GM08714 (cell line): Measurements from ENCODE around the gene WWP2.

Experiments
- H3K4me3 ChIP-seq: fragments of 200-500 bp; sonication (Bioruptor generic); 2 replicates; pipeline ENCODE4 v1.5.1; 2014; ENCODE audit warnings: mild to moderate bottlenecking, low read length, inconsistent platforms
- ZNF274 ChIP-seq: IDR thresholded peaks from 2 replicates; pipeline ENCODE4 v1.6.1; 2012; ENCODE audit warnings: mild to moderate bottlenecking, low read depth, low read length

Gene WWP2

DNA sequence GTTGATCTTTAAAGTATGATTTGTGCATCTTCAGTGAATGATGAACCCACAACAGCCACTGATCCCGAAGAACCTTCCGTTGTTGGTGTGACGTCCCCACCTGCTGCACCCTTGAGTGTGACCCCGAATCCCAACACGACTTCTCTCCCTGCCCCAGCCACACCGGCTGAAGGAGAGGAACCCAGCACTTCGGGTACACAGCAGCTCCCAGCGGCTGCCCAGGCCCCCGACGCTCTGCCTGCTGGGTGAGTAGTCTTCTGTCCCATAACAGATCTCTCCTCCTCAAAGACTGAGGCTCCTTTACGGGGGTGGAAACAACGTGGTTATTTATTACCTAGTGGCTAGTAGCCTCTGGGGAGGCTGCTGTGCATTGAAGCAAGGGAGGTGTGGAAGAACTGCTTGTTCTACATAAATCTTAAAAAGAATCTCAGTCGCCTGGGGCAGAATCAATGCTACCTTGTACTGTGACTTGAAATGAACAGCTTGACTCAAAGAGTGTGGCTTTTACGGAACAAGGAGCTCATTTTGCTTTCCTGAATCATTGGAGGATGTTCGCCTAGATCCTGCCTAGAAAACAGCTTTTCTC is 126.0 kb downstream of the WWP2 start:
- no peak overlapping the region for H3K4me3 ChIP-seq
- TF ChIP-seq ZNF274 = no peak

DNA sequence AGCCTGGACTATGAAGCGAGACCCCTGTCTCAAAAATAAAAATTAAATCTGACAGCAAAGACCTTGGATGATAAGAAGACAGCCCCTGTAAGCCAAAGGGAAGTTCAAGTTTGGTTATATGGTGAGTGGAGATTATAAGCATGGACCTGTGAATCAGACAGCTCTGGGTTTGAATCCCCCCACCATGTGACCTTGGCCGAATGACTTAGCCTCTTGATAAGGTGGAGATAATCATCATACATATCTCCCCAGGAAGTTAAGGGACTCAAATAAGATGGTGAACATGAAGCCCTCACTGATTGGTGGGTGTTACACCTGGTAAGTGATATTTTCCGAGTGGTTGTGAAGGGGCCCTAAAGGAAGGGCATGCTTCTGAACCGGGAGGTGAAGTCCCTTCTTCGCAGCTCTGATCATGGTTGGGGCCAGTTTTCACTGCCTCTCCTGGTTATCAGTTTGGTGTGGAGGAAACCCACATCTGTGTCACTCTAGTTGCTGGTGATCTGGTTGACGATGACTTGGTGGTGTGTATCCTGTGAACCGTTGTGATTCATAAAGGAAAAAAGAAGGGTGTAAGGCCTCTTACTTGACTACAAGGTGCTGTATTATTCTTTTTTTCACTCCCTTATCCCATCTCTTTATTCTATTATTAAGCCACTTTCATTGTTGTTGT is 127.3 kb downstream of the WWP2 start:
- TF ChIP-seq ZNF274 = no peak
- no peak overlapping the region for H3K4me3 ChIP-seq

DNA sequence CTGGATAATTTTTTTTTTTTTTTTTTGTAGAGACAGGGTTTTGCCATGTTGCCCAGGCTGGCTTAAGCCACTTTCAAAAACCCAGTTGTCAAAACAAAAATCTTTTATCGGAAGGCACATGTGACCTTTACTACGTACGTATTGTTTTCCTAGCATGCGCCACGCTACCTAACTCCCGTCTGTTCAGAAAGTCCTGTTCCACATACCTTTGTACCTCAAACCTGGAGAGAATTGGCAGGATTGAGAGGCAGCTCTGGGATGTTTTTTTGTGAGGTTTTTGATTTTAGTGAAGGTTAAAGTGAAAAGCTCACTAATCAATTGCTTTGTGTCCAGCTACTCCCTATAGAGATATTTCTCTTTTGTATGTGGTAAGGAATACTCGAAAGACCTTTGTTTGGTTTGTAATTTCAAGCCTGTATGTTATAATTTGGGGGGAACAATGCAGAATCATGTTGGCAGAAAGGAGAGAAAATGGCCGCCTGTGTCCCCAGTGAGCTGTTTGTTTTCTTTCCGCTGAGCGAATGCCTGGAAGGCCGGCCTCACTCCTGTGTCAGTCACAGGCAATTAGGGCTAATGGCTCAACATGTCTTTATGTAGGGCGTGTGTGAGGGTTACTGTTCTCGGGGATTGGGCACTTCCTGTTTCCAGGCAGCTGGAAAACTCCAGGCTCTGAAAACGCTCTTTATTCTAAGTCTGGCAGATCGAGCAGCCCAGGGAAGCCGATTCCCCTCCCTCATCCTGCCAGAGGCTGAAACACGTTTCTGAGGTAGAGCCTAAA is 128.2 kb downstream of the WWP2 start:
- no peak overlapping the region for H3K4me3 ChIP-seq
- TF ChIP-seq ZNF274 = no peak

DNA sequence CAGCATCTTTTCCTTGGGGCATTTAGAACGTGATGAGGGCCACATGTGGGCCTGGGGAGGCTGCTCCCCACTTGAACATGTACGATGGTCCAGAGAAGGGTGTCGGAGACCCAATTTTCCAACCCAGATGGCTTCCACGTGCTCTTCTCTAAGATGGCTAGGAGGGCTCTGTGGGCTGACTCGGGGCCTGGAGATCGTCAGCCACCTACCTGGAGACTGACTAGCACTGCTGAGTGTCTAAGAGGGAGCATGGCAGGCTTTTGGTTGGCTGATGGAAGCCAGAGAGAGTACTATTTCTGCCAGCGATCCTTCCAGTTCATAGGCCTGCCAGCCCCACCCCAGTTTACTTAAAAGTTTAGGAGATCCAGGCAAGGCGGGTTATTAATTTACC is 128.8 kb downstream of the WWP2 start:
- TF ChIP-seq ZNF274 = no peak
- no peak overlapping the region for H3K4me3 ChIP-seq

DNA sequence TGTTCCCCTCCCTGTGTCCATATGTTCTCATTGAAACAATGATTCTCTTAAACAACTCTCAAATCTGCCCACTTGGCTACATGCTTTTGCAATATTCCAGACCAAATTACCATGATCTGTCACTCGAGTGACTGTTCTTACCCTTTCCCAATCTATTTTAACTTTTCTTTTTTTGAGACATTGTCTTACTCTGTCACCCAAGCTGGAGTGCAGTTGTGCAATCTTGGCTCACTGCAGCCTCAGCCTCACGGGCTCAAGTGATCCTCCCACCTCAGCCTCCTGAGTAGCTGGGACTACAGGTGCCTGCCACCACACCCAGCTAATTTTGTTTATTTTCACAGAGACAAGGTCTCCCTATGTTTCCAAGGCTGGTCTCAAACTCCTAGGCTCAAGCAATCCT is 130.2 kb downstream of the WWP2 start:
- no peak overlapping the region for H3K4me3 ChIP-seq
- TF ChIP-seq ZNF274 = no peak

DNA sequence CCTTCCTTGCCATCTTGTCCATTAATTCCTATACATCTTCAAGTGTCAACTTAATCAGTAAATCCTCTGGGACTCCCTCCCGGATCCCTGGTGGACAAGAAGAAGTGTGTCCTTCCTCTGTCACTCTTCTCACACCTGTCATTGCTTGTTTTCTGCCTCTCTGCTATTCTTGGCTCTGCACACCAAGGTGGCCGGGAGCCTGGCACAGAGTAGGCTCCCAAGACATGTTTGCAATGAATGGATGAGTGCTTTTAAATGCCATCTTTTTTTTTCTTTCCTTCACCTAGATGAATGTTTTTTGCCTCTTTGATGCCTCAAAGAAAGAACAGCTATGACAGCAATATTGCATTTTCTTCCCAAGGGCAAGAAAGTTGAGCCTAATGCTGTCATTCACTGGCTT is 131.0 kb downstream of the WWP2 start:
- TF ChIP-seq ZNF274 = no peak
- no peak overlapping the region for H3K4me3 ChIP-seq

DNA sequence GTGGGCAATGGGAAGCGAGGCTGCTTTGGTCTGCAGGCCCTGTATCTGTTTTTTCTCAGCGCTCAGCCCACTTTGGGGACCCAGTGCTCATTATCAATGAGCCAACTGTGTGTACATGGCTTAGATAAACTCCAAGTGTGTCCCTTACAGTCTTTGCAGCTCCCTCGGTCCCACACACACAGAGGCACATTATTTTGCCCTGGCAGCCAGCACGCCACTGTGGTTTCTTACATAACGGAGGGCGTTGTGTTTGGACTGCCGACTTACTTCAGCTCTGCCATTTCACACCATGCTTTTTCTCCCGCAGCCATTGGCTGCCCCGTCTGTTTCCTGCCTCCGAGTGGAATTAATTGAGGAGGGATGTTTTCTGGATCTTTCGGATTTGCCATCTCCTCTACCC is 132.5 kb downstream of the WWP2 start:
- TF ChIP-seq ZNF274 = no peak
- H3K4me3 ChIP-seq = no peak overlapping the region

DNA sequence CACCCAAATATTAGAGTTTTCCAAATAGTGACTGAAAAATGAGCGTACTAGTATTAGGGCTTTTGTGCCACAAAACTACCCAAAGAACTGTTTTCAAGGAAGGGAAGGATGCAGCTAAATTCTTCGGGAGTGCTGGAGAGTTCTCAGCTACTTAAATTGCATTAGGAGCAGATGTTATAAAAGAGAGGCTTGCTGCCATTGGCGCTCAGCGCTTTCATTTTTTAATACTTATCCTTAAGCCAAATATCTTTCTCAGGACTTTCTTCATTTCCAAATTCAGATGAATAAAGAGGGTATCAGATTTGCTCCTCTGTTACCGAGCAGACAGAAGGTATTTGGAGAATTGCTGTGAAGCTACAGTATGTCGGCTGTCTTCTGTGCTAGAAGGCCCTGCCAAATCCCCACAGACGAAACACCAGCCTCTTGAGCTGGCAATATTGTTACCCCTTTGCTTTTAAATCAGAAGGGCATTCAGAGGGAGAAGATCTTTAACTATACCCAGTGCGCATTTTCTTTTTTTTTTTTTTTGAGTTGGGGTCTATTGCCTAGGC is 141.8 kb downstream of the WWP2 start:
- H3K4me3 ChIP-seq = no peak overlapping the region
- no peak for TF ChIP-seq ZNF274

DNA sequence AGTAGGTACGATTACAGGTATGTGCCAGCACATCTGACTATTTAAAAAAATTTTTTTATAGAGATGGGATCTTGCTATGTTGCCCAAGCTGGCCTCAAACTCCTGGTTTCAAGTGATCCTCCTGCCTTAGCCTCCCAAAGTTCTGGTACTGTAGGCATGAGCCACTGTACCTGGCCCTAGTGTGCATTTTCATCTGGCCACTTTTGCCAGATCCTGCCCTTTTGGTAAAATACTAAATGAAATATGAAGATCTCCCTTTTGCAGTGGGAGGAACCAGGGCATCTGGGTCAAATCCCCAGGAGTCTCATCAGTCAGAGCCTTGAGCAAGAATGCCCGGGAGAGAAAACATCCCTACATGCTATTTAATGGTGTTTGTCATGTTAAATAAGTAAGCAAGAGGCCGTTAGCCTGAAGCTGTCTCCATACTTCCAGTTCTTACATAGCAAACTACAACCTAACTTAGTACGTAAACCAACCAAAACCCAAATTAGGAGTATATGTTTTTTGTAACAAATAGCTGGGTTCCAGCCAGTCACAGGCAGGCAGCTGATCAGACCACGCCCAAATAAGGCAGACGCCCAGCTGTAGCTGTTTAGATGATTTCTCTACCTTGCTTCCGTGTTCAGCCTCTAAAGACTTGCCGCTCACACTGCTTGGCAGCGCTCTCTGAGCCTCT is 142.5 kb downstream of the WWP2 start:
- TF ChIP-seq ZNF274 = no peak
- H3K4me3 ChIP-seq = no peak overlapping the region

DNA sequence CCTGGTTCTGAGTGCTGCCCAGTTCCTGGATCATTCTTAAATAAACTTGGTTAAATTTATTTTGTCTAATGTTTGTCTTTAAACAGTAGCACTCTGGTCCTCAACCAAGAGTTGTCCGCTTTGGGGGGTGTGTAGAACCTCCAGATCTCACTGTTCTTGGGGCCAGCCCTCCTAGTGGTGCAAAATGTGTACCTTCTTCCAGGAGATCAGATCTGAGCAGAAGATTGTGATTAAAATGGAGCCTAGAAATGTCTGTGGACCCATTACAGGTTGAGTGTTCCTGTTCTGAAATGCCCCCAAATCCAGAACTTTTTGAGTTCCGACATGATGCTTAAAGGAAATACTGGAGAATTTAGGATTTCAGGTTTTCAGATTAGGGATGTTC is 143.0 kb downstream of the WWP2 start:
- no peak overlapping the region for H3K4me3 ChIP-seq
- TF ChIP-seq ZNF274 = no peak

DNA sequence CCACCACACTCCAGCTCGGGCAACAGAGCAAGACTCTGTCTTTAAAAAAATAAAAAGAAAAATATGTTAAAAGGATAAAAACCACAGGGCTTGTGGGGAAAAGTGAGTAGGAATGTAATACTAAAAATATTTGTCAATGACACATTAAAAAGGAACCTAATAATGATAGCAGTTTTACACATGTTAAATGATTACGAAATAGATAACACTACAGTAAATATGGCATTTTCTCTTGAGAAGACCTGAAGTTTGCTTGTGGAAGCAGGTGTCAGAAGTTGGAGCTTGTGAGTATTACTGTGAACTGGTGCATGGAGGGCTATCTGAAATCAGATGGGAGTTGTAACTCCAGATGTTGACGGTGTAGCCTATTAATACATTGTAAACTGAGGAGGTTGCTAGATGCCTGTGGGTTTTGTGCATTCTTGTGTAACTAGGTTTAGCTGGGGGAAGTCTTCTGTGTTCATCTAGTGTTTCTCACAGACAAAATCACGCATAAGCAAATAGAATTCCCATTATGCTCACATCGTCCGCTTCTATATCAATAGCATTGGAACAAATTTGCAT is 144.8 kb downstream of the WWP2 start:
- TF ChIP-seq ZNF274 = no peak
- no peak overlapping the region for H3K4me3 ChIP-seq

DNA sequence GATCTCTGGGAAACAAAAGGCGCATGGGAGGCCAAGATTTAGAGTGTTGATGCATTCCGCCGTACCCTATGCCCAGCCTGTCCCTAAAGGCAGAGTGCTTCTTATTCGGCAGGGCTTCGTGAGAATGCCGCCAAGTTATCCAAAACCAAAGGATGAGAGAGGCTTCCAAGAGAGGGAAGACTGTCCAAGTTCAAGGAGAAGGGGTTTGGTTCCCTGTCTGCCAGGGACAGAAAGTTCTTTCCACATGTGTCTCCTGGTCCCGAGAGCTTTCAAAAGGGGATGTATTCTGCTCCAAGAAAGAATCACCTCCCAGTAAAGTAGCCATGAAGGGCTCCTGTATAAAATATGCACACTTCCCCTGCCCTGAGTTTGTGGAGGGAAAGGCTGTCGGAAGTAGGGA is 146.9 kb downstream of the WWP2 start:
- H3K4me3 ChIP-seq = no peak overlapping the region
- no peak for TF ChIP-seq ZNF274

DNA sequence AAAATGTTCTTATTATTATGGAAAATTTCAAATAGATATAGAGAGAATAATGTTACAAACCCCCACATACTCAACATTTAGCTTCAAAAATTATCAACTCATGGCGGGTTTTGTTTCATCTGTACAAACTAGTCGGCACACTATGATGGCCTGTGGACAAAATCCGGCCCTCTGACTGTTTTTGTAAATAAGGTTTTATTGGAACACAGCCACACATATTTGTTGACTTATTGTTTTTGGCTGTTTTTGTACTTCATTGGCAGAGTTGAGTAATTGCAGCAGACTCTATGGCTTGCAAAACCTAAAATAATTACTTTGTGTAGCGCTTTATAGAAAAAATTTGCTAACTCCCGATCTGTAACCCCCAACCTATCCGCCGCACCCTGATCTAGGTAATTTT is 147.6 kb downstream of the WWP2 start:
- no peak for TF ChIP-seq ZNF274
- no peak overlapping the region for H3K4me3 ChIP-seq

DNA sequence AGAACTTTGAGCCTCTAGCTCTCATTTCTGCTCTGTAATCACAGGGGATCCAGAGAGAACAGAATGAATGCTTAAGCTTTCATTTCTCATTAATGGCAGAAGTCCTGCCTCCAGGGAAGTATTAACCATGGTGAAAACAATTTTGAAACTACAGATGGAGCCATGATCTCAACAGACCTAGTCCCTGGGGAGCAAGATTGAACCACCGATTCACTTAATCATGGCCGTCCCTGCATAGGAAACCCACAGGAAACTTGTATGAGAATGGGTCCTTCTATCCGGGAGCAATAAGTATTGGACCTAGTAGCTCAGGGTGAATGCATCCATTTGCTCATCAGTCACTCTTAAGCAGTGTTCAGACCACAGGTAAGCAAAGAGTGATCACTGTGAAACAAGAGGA is 148.8 kb downstream of the WWP2 start:
- H3K4me3 ChIP-seq = no peak overlapping the region

DNA sequence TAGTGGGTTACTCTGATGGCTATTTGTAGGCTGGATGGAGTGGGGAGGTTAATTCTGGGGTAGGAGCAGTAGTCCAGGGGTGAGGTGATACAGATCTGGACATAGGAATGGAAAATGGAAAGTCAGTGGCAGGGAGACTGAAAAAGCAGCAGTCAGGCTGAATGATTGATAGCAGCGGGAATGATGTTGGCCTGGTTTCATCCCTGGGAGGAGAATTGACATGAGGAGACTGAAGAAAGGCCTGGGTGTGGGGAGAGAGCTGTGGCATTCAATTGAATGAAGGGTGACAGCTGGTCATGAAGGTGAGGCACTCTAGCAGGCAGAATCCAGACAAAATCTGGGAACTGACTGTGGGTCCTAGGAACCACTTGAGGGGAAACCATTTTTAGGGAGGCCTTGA is 154.3 kb downstream of the WWP2 start:
- no peak overlapping the region for H3K4me3 ChIP-seq

More for the DNA sequence above, 148.8 kb downstream of the WWP2 start:
- TF ChIP-seq ZNF274 = no peak

More for the DNA sequence above, 154.3 kb downstream of the WWP2 start:
- TF ChIP-seq ZNF274 = no peak
